Mesothelial cell of epicardium (in vitro differentiated cells): ENCODE data around the gene JPH2. TPM values are rescaled to one million over a fixed set of nuclear protein-coding genes. Genes with fewer than 3 reads are reported as not detected.

Experiments used
- DNase-seq, 2 experiments: peaks; one replicate each; pipeline ENCODE4 v3.0.0; 2021; ENCODE audit warnings: low spot score in 2 of 2; ENCODE audit not compliant: unreplicated experiment in 2 of 2
- H3K27ac Mint-ChIP-seq: 2 replicates; pipeline ENCODE4 v1.8.0; 2021; ENCODE audit warnings: mixed read lengths
- H3K27me3 Mint-ChIP-seq: 2 replicates; pipeline ENCODE4 v1.8.0; 2021; ENCODE audit warnings: low read depth, mixed read lengths
- H3K36me3 Mint-ChIP-seq: 2 replicates; pipeline ENCODE4 v1.8.0; 2021; ENCODE audit warnings: mixed read lengths
- H3K4me1 Mint-ChIP-seq: 2 replicates; pipeline ENCODE4 v1.8.0; 2021; ENCODE audit warnings: mixed read lengths
- H3K4me3 Mint-ChIP-seq: 2 replicates; pipeline ENCODE4 v1.8.0; 2021; ENCODE audit warnings: mild to moderate bottlenecking, moderate library complexity, mixed read lengths
- H3K9me3 Mint-ChIP-seq: 2 replicates; pipeline ENCODE4 v1.8.0; 2021; ENCODE audit warnings: mixed read lengths
- CTCF ChIP-seq: fragments of 200-600 bp; sonication (generic); IDR thresholded peaks from one replicate; pipeline ENCODE4 v1.5.0; 2021; ENCODE audit warnings: antibody characterized with exemption; ENCODE audit not compliant: unreplicated experiment
- total RNA-seq: library from RNA; stranded (reverse); gene quantifications from 3 replicates; pipeline ENCODE4 v1.2.1, GENCODE V29; 2021

Gene JPH2
- total RNA-seq, 1 donor from 2014 or later: 3.5 TPM

- Mint-ChIP-seq H3K4me1 (no peaks in the 10 kb centered on the region), H3K4me3 (no peak overlapping the region), H3K9me3 (no peaks in the 10 kb centered on the region), H3K27me3 (peaks cover 26% of the 10 kb centered on the region), H3K27ac (no peak overlapping the region), H3K36me3 (no peaks in the 10 kb centered on the region)
- TF ChIP-seq CTCF: no peak
- no peak for DNase-seq
Measured at GRCh38 chr20:44071526-44072111, 115.4 kb downstream of the JPH2 start.

- Mint-ChIP-seq H3K27me3 (peaks cover 26% of the 10 kb centered on the region), H3K36me3 (no peaks in the 10 kb centered on the region), H3K9me3 (no peaks in the 10 kb centered on the region), H3K27ac (no peak overlapping the region), H3K4me1 (no peaks in the 10 kb centered on the region), H3K4me3 (no peak overlapping the region)
- no peak for TF ChIP-seq CTCF
- DNase-seq: no peak
Measured at GRCh38 chr20:44071057-44071456, 115.9 kb downstream of the JPH2 start.

GRCh38 chr20:44070139-44070900, 116.7 kb downstream of the JPH2 start:
- Mint-ChIP-seq H3K9me3 (no peaks in the 10 kb centered on the region), H3K4me3 (no peak overlapping the region), H3K36me3 (no peaks in the 10 kb centered on the region), H3K27me3 (peaks cover 26% of the 10 kb centered on the region), H3K4me1 (no peaks in the 10 kb centered on the region), H3K27ac (no peak overlapping the region)
- DNase-seq: no peak
- no peak for TF ChIP-seq CTCF

- TF ChIP-seq CTCF: no peak
- Mint-ChIP-seq H3K27me3 (peaks cover 23% of the 10 kb centered on the region), H3K4me1 (no peaks in the 10 kb centered on the region), H3K9me3 (no peaks in the 10 kb centered on the region), H3K4me3 (no peak overlapping the region), H3K36me3 (no peaks in the 10 kb centered on the region), H3K27ac (no peak overlapping the region)
- no peak for DNase-seq
Measured at GRCh38 chr20:44069203-44070011, 117.6 kb downstream of the JPH2 start.

- Mint-ChIP-seq H3K36me3 (no peaks in the 10 kb centered on the region), H3K9me3 (no peaks in the 10 kb centered on the region), H3K27me3 (peaks cover 18% of the 10 kb centered on the region), H3K4me1 (no peaks in the 10 kb centered on the region), H3K27ac (no peak overlapping the region), H3K4me3 (no peak overlapping the region)
- no peak for TF ChIP-seq CTCF
- DNase-seq: no peak
Measured at GRCh38 chr20:44068316-44069201, 118.4 kb downstream of the JPH2 start.
